Activated gamma-delta T cell treated with anti-CD3 and anti-CD28 coated beads, Interleukin-2, amount 50 U/mL, for 16 hours (primary cell): Measurements from ENCODE around the gene MAN1B1.
"Not testable (repeated sequence)": the region's sequence is repeated elsewhere in the genome, so short reads cannot be mapped to it uniquely, and the experiment has no call there.

Source experiments
- DNase-seq: peaks from one replicate; pipeline ENCODE4 v3.0.0-alpha.2; 2020; ENCODE audit warnings: low read depth

Gene MAN1B1

DNA sequence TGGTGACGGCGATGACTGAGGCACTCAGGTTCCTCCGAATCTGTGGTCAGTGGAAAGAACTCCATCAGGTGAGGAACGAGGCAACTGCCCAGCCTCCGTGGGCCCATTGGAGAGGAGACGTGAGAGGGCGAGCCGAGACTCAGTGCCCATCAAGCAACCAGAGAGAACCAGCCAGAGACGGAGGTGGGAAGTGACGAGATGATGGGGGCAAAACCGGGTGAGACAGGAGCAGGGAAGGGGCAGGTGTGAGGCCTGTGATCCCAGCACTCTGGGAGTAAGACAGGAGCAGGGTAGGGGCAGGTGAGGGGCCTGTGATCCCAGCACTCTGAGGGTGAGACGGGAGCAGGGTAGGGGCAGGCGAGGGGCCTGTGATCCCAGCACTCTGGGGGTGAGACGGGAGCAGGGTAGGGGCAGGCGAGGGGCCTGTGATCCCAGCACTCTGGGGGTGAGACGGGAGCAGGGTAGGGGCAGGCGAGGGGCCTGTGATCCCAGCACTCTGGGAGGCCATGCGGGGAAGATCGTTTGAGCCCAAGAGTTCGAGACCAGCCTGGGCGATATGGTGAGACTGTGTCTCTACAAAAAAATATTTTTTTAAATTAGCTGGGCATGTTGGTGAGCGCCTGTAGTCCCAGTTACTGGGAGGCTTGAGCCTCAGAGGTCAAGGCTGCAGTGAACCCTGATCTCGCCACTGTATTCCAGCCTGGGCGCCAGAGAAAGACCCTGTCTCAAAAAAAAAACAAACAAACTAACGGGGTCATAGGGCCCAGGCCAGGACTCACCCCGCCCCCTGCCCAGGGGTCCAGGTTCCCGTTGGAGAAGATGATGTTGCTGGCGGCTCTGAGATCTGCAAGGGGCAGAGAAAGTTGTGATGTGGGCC is 24.4 kb downstream of the MAN1B1 start:
- DNase-seq: no peak

DNA sequence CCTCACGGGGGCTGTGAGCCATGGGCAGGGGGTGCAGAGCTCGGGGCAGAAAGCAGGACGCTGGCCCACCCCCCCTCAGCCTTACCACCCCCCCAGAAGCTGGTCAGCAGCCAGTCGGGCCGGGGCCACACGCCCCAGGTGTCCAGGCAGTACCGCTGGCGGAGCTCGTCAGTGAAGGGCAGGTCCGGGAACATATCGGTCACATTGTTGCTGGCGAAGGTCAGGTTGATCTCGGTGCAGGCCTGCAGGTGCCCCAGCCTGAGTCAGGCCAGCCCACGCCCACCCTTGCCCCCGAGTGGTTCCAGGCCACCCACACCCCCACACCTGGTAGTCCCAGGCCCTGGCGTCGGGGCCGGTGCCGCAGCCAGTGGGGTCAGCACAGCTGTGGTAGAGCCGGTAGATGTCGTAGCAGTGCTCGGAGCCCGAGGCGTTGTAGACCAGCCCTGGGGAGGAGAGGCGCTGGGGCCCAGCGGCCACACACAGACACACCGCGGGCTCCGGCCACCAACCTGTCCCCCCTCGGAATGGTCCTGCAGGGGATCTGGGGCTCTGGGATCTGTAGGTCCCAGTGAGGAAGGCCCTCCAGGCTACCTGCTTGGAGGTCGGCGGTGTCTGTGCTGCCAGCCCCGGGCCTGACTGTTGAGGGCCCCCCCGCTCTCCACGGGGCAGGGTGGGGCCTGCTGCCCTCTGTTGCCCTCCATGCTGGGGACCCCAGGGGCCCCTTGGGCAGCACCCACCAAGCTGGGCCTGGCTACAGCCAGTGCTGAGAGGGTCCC is 25.2 kb downstream of the MAN1B1 start:
- no peak for DNase-seq

DNA sequence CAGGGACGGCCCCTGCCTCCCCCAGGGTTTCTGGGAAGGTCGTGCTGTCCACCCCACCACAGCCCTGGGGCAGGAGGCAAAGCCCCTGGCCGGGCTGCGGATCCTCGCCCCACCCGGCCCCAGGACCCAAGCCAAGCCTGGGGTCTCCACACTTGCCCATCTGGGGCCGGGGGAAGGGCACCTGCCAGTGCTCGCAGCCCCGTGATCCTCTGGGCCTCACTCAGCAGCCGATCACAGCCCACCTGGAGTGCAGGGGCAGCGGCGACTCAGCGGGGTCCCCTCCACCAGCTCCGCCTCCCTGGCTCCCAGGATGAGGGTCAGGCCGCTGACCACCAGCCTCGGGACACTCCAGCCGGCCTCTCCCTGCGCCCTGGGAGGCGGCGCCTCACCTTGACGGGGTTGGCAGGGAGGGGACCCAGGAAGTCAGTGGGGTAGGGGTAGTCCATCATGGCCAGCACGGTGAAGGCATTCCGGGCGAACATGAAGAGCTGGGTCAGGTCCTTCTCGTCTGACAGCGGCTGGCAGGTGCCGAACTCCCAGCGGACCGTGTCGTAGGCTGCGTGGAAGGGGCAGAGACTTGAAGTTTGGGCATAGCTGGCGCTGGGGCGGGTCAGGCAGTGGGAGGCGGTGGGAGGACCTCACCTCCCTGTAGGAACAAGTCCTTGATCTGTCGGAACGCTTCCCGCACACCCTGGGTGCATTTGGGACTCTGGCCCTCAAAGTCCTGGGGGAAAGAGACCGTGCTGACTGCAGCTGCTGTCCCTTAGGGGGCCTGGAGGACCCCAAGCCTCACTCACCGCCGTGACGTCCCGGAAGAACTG is 26.0 kb downstream of the MAN1B1 start:
- DNase-seq: no peak

DNA sequence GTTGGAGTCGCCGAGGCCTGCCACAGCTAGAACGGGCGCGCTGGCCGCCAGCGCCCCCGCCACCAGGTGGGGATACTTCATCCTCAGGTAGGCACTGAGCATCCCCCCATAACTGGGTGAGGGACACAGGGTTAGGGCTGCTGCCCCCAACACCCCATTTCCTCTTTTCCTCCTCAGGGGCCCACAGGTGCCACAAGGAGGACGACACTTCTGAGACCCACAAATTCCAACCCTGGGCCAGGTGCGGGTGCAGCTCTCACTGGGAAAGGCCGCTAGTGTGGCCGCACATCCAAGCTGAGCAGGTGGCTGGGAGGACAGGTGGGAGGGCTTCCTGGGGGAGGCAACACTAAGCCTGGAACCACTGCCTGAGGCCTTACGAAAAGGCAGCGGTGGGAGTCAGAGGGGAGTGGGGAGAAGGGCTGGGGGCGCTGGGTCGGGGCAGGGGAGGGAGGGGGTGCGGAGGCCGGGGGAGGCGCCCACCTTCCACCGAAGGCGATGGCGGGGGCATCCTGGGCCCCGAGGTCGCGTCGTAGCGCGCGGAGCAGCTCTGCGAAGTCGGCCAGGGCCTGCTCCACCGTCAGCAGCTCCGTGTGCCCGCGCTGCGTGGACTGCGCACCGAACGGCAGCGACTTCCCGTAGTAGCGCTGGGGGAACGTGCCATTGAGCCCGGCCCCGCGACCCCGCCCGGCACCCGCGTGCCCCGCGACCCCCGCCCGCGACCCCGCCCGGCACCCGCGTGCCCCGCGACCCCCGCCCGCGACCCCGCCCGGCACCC is 26.8 kb downstream of the MAN1B1 start:
- no peak for DNase-seq

DNA sequence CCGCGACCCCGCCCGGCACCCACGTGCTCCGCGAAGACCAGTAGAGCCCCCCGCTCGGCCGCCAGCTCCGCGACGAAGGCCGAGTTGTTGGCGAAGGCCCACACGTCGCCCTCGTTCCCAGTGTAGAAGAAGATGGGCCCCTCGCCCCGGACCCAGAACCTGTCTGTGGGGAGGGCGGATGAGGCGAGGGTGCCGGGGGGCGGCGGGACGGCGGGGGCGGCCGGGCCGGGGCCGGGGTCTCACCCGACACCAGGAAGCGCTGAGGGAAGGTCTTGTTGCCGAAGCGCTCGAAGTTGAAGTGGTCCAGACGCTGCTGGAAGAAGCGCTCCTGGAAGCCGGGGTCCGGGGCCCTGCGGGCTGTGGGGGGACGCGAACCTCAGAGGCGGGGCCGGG is 27.4 kb downstream of the MAN1B1 start:
- no peak for DNase-seq

DNA sequence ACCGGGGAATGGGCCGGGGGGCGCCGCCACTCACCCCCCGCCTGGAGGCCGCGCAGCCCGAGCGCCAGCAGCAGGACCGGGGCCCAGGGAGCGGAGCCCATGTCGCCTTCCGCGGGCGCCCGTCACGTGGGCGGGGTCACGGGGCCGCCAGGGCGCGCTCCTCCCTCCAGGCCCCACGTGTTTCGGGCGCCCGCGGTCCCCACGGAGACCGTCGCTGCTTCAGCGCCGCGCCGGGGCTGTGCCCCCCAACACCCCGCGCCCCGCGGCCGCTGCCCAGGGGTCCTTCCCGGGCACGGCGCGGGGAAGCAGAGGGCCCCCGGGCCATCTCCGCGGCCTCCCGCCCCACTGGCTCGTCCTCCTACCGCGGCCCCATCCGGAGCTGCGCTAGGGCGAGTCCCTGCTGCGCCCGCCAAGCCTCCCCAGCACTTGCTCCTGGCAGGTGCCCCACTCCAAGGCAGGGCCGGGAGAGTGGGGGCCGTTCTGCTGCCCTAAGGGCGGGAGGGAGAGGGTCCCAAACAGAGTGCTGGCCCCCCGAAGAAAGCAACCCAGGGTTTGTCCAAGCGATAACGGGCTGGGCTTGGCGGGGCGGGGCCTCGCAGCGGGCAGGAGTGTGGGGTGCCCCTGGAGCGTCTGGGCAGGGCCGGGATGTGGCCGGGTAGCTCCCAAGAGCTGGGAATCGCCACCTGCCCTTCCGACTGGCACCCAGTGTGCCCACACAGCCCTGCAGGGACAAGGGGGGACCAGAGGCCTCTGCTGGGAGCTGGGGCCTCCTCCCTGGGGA is 28.0 kb downstream of the MAN1B1 start, which contains the start of gene DPP7:
DPP7 (minus strand) TSS at position 121 of the 781 bp plus-strand sequence; CDS start at position 101, 20 bp downstream.
- peak; percentile 62 for DNase-seq

DNA sequence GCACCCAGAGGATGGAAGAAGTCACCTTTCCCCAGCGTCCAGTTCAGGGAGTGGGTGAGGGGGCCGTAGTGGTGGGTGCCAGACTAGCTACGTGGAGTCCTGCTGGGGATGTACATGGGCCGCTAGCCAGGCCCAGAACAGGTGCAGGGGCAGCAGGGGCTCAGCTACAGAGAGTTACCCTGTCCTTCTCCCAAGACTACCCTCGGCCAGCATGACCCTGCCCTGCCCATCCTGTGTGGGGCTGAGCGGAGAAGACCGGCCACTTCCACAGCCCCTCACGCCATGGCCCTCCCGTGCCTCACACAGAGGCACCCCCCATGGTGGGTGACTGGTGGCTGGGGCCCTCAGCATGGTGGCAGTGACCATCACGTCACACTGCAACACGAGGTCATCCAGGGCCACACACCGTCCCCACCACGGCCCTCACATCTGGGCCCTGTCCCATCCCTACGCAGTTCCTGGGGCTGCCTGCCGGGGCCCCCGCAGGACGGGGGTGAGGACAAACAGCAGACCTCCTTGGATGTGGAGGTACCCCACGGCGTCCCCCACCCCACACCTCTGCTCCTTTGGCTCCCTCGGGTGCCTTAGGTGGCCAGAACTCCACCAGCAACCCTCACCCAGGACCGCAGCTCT is 28.7 kb downstream of the MAN1B1 start:
- no peak for DNase-seq

DNA sequence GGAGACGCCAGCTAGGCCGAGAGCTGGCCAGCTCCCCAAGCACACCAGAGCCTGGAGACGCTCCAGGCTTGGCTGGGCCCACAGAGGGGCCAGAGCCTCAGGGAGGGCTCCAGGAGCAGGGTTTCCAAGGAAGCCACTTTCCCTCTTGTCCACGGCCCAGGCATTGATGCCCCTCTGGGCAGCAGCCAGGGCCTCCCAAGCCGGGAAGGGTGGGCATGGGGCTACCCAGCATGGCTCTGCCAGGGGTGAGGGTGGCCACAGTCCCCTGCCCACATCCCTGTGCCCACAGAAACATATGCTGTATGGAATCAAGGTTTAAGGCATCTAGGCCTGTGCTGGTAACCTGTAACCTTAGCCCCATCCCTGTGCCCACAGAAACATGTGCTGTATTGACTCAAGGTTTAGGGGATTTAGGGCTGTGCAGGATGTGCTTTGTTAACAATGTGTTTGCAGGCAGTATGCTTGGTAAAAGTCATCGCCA is 29.3 kb downstream of the MAN1B1 start:
- DNase-seq: no peak

DNA sequence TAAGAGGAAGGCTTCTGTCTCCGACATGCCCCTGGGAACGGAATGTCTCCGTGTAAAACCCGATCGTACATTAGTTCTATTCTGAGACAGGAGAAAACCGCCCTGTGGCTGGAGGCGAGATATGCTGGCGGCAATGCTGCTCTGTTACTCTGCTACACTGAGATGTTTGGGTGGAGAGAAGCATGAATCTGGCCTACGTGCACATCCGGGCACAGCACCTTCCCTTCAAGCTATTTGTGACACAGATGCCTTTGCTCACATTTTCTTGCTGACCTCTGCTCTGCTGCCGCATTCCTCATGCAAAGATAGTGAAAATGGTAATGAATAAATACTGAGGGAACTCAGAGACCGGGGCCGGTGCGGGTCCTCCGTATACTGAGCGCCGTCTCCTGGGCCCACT is 29.9 kb downstream of the MAN1B1 start:
- DNase-seq: no peak

DNA sequence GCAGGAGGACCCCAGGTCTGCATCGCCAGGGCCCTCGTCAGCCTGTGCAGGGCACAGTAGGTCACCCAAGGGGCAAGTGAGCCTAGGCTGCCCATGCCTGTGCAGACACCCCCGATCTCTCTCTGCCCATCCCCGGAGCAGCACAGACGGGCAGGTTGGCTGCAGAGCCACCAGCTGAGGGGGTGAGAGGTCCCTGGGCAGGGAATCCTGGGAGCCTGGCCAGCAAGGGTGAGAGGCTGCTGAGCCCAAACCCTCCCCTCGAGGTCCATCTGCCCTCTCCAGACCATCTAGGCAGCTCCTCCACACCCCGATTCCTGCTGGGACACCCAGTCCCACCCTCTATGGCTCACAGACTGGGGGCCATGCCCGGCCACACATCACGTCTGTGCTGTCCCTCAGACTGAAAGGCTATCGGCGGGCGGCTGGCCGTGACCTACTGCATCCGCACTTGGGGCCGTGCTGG is 30.5 kb downstream of the MAN1B1 start:
- no peak for DNase-seq

DNA sequence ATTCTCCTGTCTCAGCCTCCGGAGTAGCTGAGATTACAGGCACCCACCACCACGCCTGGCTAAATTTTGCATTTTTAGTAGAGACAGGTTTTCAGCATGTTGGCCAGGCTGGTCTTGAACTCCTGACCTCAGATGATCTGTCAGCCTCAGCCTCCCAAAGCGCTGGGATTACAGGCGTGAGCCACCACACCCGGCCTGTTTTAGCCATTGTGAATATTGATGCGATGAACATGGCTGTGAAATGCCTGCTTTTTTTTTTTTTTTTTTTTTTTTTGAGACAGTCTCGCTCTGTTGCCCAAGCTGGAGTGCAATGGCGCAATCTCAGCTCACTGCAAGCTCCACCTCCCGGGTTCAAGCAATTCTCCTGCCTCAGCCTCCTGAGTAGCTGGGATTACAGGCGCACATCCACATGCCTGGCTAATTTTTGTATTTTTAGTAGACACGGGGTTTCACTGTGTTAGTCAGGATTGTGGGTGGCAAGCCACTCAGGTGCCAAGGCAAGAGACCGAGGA is 31.4 kb downstream of the MAN1B1 start:
- not testable (repeated sequence) for DNase-seq

DNA sequence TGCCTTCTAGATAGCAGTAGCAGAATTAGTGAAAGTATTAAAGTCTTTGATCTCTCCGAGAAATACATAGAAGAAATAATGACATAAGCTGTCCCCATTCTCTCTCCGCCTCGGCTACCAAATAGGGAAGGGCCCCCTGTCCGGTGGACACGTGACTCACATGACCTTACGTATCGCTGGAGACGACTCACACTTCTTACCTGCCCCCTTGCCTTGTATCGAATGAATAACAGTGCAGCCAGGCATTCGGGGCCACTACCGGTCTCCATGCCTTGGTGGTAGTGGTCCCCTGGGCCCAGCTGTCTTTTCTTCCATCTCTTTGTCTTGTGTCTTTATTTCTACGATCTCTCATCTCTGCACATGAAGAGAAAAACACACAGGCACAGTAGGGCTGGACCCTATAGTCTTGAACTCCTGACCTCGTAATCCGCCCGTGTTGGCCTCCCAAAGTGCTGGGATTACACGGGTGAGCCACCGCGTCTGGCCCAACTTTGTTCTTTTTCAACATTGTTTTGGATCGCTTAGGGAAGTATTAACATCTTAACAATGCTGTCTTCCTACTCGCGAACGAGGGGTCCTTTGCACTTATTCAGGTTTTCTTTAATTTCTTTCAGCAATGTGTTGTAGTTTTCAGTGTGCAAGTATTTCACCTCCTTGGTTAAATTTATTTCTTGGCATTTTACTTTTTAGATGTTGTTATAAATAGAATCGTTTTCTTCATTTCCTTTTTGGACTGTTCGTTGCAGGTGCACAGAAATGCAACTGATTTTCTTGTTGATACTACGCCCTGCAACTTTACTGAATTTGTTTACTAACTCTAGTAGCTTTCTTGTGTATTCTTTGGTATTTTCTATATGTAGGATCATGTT is 35.4 kb downstream of the MAN1B1 start:
- DNase-seq: not testable (repeated sequence)

DNA sequence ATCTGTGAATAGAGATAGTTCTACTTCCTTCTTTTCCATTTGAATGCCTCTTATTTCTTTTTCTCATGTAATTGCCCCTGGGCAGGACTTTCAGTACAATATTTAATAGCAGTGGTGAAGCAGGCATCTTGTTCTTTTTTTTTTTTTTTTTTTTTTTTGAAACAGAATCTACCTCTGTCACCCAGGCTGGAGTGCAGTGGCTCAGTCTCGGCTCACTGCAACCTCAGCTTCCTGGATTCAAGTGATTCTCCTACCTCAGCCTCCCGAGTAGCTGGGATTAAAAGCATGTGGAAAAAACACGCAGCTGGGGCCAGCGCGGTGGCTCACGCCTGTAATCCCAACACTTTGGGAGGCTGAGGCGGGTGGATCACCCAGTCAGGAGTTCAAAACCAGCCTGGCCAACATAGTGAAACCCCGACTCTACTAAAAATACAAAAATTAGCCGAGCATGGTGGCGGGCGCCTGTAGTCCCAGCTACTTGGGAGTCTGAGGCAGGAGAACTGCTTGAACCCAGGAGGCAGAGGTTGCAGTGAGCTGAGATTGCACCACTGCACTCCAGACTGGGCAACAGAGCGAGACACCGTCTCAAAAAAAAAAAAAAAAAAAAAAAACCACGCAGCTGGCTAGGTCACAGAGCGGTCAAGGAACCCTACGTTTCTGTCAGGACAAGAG is 36.1 kb downstream of the MAN1B1 start:
- DNase-seq: not testable (repeated sequence)

DNA sequence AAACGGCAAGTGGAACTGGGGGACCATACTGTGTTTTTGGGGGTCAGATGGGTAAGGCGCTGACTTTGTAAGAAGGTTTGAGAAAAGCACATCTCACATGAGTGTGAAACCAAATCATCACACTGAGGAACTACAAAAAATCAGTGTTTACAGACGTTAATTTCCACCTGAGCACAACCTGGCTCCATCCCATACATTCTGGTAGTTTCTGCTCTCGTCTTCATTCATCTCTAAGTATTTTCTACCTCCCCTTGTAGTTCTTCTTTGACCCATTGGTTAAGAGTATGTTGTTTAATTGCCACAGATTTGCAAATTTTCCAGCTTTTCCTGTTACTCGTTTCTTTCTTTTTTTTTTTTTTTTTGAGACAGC is 36.7 kb downstream of the MAN1B1 start:
- DNase-seq: no peak

DNA sequence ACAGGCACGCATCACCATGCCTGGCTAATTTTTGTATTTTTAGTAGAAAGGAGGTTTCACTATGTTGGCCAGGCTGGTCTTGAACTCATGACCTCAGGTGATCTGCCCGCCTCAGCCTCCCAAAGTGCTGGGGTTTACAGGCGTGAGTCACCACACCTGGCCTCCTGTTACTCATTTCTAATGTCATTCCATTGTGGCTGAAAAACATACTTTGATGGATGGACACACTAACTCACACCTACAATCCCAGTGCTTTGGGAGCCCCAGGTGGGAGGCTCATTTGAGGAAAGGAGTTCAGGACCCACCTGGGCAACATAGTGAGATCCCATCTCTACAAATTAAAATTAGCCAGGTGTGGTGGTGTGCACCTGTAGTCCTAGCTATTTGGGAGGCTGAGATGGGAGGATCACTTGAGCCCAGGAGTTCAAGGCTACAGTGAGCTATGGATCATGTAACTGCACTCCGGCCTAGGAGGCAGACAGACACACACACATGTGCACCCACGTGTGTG is 37.2 kb downstream of the MAN1B1 start:
- DNase-seq: not testable (repeated sequence)

DNA sequence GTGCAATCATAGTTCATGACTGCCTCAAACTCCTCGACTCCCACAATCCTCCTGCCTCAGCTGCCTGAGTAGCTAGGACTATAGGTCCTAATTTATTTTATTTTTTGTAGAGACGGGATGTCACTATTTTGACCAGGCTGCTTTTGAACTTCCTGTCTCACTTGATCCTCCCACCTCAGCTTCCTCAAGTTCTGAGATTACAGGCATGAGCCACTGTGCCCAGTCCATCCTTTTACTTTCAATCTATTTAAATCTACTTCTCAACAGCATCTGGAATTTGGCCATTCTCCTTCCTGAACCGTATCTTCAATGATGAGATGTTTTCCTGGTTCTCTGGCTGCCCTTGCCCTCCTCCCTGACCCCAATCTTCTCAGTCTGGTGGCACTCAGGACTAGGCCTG is 40.0 kb downstream of the MAN1B1 start:
- no peak for DNase-seq

DNA sequence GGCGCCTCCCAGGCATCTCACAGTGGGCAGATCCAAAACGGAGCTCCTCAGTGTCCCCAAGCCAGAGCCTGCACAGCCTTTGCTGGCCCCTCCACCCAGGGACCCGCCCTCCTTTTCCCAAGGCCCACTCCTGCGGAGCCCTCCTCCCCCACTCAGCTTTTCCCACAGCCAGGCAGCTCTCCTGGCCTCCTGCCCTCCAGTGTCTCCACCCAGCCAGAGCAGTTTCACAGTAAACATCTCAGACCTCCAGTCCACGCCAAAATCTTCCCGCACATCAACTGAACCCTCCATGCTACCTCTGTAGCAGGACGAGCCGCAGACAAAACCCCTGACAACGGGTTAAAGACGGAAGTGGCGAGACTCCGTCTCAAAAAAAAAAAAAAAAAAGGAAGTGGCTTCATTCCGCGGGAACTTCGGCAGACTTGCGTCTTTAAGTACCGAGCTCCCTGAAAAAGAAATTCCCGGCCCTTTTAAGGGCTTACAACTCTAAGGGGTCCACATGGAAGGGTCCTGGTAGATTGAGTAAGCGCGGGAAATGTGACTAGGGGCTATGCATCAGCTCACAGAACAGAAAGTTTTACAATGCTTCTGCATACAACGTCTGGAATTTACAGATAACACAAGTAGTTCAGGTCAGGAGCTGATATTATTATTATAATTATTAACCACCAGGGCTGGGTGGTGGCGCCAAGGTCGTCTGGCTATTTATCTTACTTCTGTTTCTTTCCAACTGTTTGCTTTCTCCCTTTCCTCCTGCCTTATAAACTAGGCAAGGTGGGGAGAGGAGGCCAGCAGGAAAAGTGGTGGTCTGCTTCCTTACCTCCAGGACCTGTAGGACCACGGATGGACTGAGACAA is 40.7 kb downstream of the MAN1B1 start:
- no peak for DNase-seq
